Activated CD8-positive, alpha-beta memory T cell treated with anti-CD3 and anti-CD28 coated beads, Interleukin-2, amount 10 ng/mL, durations not matched to agents 7 days and 5 days (primary cell): ENCODE results near the gene CD200R1. TPM values are rescaled to one million over a fixed set of nuclear protein-coding genes. Genes with fewer than 3 reads are reported as not detected.

ENCODE experiments used
- ATAC-seq: fragments of 150-1000 bp; cut with Tn5 transposase; one replicate; pipeline ENCODE4 v1.10.0; 2021; ENCODE audit warnings: moderate library complexity
- CTCF ChIA-PET: fragments of 350-600 bp; sonication (Branson Sonifier 250); formaldehyde crosslinking; loops from one replicate; lab custom pipeline; 2021; ENCODE audit warnings: antibody characterized with exemption; lab: Charles Lee
- DNase-seq: peaks from one replicate; pipeline ENCODE4 v3.0.0-alpha.2; 2020
- H3K27ac Mint-ChIP-seq: one replicate; pipeline ENCODE4 v1.8.0; 2021; ENCODE audit warnings: mild to moderate bottlenecking, mixed read lengths
- H3K27me3 Mint-ChIP-seq: one replicate; pipeline ENCODE4 v1.8.0; 2021; ENCODE audit warnings: mixed read lengths
- H3K36me3 Mint-ChIP-seq: one replicate; pipeline ENCODE4 v1.8.0; 2021; ENCODE audit warnings: mild to moderate bottlenecking, mixed read lengths
- H3K4me1 Mint-ChIP-seq: one replicate; pipeline ENCODE4 v1.8.0; 2021; ENCODE audit warnings: mixed read lengths
- H3K4me3 Mint-ChIP-seq: one replicate; pipeline ENCODE4 v1.8.0; 2021; ENCODE audit warnings: mild to moderate bottlenecking, moderate library complexity, mixed read lengths
- H3K9me3 Mint-ChIP-seq: one replicate; pipeline ENCODE4 v1.8.0; 2022; ENCODE audit warnings: low read depth, mixed read lengths
- total RNA-seq, 2 experiments: library from RNA; stranded (reverse); gene quantifications; one replicate each; pipeline ENCODE4 v1.2.3, GENCODE V29; 2021

Gene CD200R1
- total RNA-seq, 2 experiments from 2014 or later = 9.5 to 11.7 TPM

DNA sequence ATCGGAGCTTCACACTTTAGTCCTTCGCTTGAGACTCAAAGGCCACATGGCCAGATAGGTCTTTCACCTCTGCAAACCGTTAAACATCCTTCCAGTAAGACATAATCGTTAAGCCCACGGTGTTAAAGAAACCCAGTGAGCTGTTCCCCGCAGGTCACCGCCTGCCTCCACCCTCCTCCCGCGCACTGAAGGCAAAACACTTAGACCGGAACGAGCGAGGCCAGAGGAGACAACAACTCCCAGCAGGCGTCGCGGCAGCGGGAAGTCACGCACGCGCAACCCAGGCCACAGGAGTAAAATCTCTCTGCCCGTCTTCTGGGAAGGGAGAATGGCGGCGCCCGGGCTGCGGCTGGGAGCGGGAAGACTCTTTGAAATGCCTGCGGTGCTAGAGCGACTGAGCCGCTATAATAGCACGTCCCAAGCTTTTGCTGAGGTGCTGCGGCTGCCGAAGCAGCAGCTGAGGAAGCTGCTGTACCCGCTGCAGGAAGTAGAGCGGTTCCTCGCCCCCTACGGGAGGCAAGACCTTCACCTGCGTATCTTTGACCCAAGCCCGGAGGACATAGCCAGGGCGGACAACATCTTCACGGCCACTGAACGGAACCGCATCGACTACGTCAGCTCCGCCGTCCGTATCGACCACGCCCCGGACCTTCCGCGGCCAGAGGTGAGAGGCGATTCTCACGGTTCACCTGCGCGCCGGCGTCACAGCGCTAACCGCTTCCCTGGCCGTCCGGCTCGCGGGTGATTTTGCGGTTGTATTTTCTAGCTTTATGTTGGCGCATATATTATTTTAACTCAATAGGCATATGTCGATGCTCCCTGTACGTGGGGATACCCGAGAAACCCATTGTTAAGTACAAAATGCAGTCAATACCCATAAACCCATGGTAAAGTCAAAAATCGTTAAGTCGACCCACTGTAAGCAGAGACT lies 16.0 kb upstream of the CD200R1 start, which contains the start of gene GTPBP8:
Gene GTPBP8 (plus strand): TSS at position 313 of the 931 bp plus-strand sequence. CDS start 16 bp downstream, at position 329.
- peak within 1 kb of the TSS; percentile 81 for H3K4me3 Mint-ChIP-seq
- peak within 1 kb of the TSS; percentile 93 for H3K27ac Mint-ChIP-seq
- peaks cover 10% of the 10 kb centered on the region for H3K36me3 Mint-ChIP-seq
- peak; percentile 93 for DNase-seq
- no peaks in the 10 kb centered on the region for H3K9me3 Mint-ChIP-seq
- ATAC-seq = peak; percentile 94
- H3K27me3 Mint-ChIP-seq = no peaks in the 10 kb centered on the region
- H3K4me1 Mint-ChIP-seq = peaks cover 63% of the 10 kb centered on the region
- CTCF ChIA-PET = interaction anchor here (0.7 to 4.3 kb wide), 14 partner anchors 8 to 409 kb away, joined by 3 to 24 read pairs (median 4); partner anchors contain the start of gene CD200R1

DNA sequence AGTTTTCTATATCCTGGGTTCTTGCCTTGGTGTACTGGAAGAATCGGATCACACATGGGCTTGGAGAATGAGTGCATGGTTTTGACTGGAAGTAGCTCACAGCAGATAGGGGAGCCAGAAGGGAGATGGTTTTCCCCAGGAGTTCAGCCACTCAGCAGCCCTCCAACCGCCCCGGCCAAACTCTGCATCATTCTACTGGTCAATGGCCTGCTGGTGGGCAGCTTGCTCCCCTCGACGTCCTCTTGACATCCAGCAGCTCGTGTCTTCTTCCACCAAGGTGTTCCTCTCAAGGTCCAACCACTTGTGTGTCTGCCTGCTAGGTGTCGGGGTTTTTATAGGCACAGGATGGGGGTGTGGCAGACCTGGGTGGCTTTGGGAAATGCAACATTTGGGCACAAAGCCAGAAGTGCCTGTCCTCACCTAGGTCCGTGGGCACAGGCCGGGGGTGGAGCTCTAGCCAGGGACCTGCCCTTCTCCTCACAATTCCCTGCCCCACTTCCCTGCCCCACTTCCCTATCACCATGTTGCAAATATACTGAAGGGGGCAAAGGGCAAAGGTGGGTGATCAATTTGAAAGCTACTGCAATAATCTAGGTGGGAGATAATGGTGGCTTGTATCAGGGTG lies 12.9 kb upstream of the CD200R1 start:
- Mint-ChIP-seq H3K9me3 (no peaks in the 10 kb centered on the region), H3K36me3 (no peaks in the 10 kb centered on the region), H3K27me3 (no peaks in the 10 kb centered on the region), H3K27ac (no peak overlapping the region), H3K4me1 (peaks cover 54% of the 10 kb centered on the region), H3K4me3 (no peak overlapping the region)
- CTCF ChIA-PET = interaction anchor here (0.8 to 1.9 kb wide), 3 partner anchors 9 to 251 kb away, joined by 3 to 13 read pairs (median 4); no protein-coding TSS in a partner anchor
- ATAC-seq (no peak), DNase-seq (no peak)

DNA sequence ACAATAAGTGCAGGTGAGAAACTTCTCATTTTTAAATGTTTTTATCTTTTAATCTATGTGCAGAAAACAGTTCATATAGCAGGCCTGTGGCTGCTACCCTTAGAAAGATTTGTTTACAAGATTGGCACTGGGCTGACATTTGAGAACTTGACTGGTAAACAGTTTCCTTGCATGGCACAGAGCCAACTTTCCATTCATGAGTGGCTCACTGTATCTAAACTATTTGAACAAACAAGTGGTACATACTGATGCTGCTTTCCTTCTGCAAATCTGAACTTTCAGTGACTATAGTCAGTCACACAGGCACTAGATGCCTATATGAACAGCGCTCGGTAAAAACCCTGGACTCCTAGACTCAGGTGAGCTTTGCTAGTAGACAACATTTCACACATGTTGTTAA lies 9.6 kb upstream of the CD200R1 start:
- Mint-ChIP-seq H3K4me3 (no peak overlapping the region), H3K27ac (no peak overlapping the region), H3K36me3 (no peaks in the 10 kb centered on the region), H3K9me3 (no peaks in the 10 kb centered on the region), H3K4me1 (peaks cover 39% of the 10 kb centered on the region), H3K27me3 (no peaks in the 10 kb centered on the region)
- DNase-seq (no peak), ATAC-seq (peak; percentile 23)
- CTCF ChIA-PET = interaction anchor here (1.4 to 1.6 kb wide), 2 partner anchors 250 to 342 kb away, joined by 4 to 8 read pairs; no protein-coding TSS in a partner anchor

DNA sequence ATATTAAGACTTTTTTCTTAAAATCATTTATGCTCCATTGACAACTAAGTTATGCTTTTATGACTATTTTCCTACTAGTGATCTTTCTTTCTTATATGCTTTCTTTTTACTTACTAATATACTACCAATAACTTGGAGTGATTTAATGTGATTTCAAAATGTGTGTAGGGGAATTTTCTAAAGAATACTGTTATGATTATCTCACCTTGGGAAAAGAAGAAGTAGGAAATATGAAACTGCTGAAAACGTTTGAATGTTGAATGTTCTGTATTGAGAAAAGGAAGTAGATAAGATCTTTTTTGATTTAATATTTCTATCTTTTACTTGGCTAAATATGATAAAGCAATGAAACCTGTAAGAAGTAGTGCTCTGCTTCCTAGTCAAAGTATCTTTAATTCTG lies 7.8 kb upstream of the CD200R1 start:
- Mint-ChIP-seq H3K4me3 (no peak overlapping the region), H3K27me3 (no peaks in the 10 kb centered on the region), H3K9me3 (no peaks in the 10 kb centered on the region), H3K27ac (no peak overlapping the region), H3K36me3 (no peaks in the 10 kb centered on the region), H3K4me1 (peaks cover 45% of the 10 kb centered on the region)
- CTCF ChIA-PET = interaction anchor here (6.3 kb wide), 1 partner anchor 248 kb away, joined by 61 read pairs; no protein-coding TSS in a partner anchor
- no peak for ATAC-seq
- DNase-seq = no peak

DNA sequence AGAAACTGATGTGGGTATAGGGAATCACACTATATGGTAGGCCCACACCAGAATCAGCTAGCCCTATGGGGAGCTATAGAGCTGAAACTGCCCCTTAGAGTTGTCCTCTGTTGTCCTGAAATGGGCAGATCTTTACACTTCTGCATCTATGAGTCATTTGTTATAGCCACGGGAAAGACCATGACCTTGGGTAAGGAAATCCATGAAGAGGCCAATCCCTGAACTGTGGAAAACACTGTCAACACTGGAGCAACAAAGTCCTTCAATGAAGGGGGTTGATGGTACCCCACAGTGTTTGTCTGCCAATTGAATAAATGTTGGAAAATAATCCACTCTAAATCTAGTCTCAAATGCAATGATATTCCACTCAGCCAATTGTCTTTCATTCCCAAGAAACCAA lies 5.2 kb upstream of the CD200R1 start:
- H3K4me1 Mint-ChIP-seq = peaks cover 57% of the 10 kb centered on the region
- no peak for ATAC-seq
- CTCF ChIA-PET = interaction anchor here (0.9 to 6.3 kb wide), 12 partner anchors 8 to 412 kb away, joined by 3 to 61 read pairs (median 8); partner anchors contain the start of gene GTPBP8

DNA sequence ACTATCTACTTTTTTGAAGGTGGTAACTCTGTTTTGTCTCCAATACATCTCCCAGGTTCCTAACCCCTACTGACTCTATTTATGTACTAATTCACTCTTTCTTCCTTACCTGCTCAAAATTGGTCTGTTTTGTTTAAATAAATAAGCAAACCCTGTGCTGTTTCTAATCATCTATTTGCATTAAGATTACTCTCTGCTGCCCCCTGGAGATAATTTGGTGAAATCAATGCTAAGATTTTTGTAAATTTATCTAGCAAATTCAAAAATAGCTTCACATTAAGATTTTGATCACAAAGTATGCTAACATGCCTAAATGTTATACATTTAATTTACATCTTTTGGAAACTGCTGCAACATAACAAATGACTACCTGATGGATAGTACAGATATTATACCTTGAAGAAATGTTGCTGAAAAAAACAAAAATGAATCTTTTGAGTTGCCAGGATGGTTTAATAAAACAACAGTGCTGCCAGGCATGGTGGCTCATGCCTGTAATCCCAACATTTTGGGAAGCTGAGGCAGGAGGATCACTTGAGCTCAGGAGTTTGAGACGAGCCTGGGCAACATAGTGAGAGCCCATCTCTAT lies 4.4 kb upstream of the CD200R1 start:
- no peaks in the 10 kb centered on the region for H3K9me3 Mint-ChIP-seq
- H3K27ac Mint-ChIP-seq = no peak overlapping the region
- no peak overlapping the region for H3K4me3 Mint-ChIP-seq
- H3K27me3 Mint-ChIP-seq = no peaks in the 10 kb centered on the region
- CTCF ChIA-PET = interaction anchor here (0.6 to 6.3 kb wide), 29 partner anchors 8 to 411 kb away, joined by 3 to 61 read pairs (median 5); partner anchors contain the start of gene GTPBP8
- peaks cover 53% of the 10 kb centered on the region for H3K4me1 Mint-ChIP-seq
- DNase-seq (no peak), ATAC-seq (no peak)
- peaks cover 2% of the 10 kb centered on the region for H3K36me3 Mint-ChIP-seq

More for the DNA sequence above, 5.2 kb upstream of the CD200R1 start:
- H3K27me3 Mint-ChIP-seq = no peaks in the 10 kb centered on the region
- no peak for DNase-seq
- H3K36me3 Mint-ChIP-seq = peaks cover 2% of the 10 kb centered on the region
- no peak overlapping the region for H3K4me3 Mint-ChIP-seq
- no peaks in the 10 kb centered on the region for H3K9me3 Mint-ChIP-seq
- no peak overlapping the region for H3K27ac Mint-ChIP-seq

DNA sequence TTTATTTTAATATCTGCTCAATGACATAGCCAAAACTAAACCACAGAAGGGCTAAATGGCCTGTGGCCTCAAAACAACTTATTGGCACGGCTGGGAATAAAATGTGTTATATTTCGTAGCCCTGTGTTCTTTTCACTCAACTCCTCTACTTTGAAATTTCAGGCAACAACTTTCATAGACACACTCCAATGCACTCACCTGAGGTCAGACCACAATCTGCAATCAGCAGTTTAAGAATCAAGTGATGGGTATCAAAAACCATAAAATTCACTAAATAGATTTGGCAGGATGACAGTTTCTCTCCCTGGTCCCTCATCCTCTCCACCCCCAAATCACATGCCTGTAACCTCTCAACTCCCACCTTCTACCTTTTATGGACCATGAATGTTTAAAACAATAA lies 2.0 kb upstream of the CD200R1 start:
- DNase-seq = no peak
- H3K4me3 Mint-ChIP-seq = no peak overlapping the region
- H3K9me3 Mint-ChIP-seq = no peaks in the 10 kb centered on the region
- CTCF ChIA-PET = interaction anchor here (2.1 to 6.4 kb wide), 3 partner anchors 239 to 333 kb away, joined by 6 to 73 read pairs (median 43); no protein-coding TSS in a partner anchor
- H3K36me3 Mint-ChIP-seq = peaks cover 5% of the 10 kb centered on the region
- H3K27me3 Mint-ChIP-seq = no peaks in the 10 kb centered on the region
- no peak overlapping the region for H3K27ac Mint-ChIP-seq
- no peak for ATAC-seq
- peaks cover 56% of the 10 kb centered on the region for H3K4me1 Mint-ChIP-seq

DNA sequence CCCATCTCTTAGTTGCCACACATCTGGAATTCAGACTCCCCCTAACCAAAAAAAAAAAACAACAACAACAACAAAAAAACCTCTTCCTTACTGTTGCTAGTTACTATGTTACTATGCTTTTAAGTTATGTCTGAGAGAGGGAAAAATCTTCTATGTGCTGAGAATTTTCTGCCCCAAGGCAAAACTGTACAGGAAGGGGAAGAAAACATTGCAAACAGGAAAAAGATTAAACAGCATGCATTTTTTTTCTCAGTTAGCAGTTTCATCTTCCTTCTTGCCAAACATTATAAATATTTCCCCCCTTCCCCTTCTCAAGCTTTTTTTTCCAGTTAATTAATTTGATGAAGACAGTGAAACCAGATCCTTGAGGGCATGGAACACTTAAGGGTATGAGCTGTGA lies 1.1 kb upstream of the CD200R1 start:
- H3K4me3 Mint-ChIP-seq = peak overlapping the region; percentile 8
- H3K4me1 Mint-ChIP-seq = peaks cover 62% of the 10 kb centered on the region
- H3K27me3 Mint-ChIP-seq = no peaks in the 10 kb centered on the region
- peak overlapping the region; percentile 90 for H3K27ac Mint-ChIP-seq
- DNase-seq (no peak), ATAC-seq (no peak)
- H3K9me3 Mint-ChIP-seq = no peaks in the 10 kb centered on the region
- peaks cover 8% of the 10 kb centered on the region for H3K36me3 Mint-ChIP-seq
- CTCF ChIA-PET = interaction anchor here (0.6 to 6.4 kb wide), 4 partner anchors 38 to 332 kb away, joined by 3 to 73 read pairs (median 24); no protein-coding TSS in a partner anchor

DNA sequence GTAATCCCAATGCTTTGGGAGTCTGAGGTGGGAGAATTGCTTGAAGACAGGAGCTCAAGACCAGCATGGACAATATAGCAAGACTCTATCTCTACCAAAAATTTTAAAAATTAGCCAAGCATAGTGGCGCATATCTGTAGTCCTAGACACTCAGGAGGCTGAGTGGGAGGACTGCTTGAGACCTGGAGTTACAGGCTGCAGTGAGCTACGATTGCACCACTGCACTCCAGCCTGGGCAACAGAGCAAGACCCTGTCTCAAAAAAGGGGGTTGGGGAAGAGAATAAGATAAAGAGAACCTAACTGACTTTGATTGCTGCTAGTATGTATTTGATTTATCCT lies 755 bp downstream of the CD200R1 start:
- no peaks in the 10 kb centered on the region for H3K27me3 Mint-ChIP-seq
- DNase-seq = no peak
- H3K36me3 Mint-ChIP-seq = peaks cover 14% of the 10 kb centered on the region
- H3K4me3 Mint-ChIP-seq = peak overlapping the region; percentile 87
- CTCF ChIA-PET = interaction anchor here (1.1 to 6.4 kb wide), 9 partner anchors 13 to 330 kb away, joined by 3 to 73 read pairs (median 4); partner anchors contain the start of gene GTPBP8
- peaks cover 69% of the 10 kb centered on the region for H3K4me1 Mint-ChIP-seq
- ATAC-seq = peak; percentile 32
- peak overlapping the region; percentile 90 for H3K27ac Mint-ChIP-seq
- no peaks in the 10 kb centered on the region for H3K9me3 Mint-ChIP-seq

DNA sequence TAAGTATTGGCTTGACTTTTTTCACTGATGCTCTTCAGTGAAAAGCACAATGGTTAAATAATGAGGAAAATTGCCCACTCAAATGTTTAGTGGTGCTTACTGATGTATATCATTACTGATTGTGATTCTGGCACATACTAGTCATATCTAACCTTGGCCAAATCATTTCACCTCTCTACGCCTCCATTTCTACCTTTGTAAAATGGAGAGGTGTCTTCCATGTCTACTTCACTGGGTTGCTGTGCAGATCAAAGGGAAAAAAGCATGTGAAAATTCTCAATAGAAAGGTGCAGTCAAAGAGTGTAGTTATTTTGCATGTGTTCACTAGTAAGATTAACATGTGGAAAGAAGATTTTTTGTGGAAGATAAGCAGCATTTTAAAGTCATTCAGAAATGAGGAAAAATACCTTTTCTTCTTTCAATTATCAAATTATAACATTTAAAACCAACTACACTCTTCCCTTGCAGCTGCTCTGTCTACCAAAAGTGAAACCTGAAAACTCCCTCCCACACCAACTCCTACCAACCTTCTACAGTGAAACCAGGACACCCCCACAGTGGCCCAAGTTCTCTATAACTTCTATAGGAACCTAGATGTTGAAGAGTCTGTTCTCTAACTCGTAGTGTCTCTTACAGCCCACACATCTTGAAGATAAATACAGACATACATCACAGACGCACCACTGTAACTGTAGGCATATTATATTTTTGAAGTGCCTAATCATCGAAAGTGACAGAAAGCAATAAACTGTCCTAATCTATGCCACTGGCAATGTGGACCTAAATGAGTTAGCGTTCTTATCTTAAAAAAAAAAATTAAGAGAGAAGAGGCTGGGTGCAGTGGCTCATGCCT lies 1.4 kb downstream of the CD200R1 start:
- CTCF ChIA-PET = interaction anchor here (1.0 to 6.4 kb wide), 9 partner anchors 14 to 330 kb away, joined by 3 to 73 read pairs (median 3); partner anchors contain the start of gene GTPBP8
- Mint-ChIP-seq H3K4me3 (peak overlapping the region; percentile 87), H3K27me3 (no peaks in the 10 kb centered on the region), H3K36me3 (peaks cover 16% of the 10 kb centered on the region), H3K9me3 (no peaks in the 10 kb centered on the region), H3K4me1 (peaks cover 70% of the 10 kb centered on the region), H3K27ac (peak overlapping the region; percentile 90)
- DNase-seq (peak; percentile 66), ATAC-seq (peak; percentile 78)

DNA sequence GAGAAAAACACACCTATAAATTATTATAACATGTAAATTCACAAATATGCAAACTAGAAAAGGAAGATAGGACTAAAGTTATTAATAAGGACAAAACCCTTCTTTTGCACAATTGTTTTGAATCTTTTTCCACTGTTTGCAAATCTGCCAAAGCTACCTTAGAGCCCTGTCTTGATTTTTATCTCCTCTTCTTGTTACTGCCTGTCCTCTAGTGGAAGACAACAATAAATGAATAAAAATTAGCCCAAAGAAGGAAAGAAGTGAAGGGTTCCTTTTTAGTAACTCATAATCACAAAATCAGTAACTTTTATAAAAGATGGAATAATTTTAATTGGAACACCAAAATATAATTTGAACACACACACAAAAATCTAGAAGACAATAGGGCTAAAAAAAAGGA lies 2.7 kb downstream of the CD200R1 start:
- ATAC-seq (no peak), DNase-seq (no peak)
- peaks cover 67% of the 10 kb centered on the region for H3K4me1 Mint-ChIP-seq
- no peaks in the 10 kb centered on the region for H3K9me3 Mint-ChIP-seq
- CTCF ChIA-PET = interaction anchor here (1.5 to 6.4 kb wide), 2 partner anchors 237 to 329 kb away, joined by 10 to 73 read pairs; no protein-coding TSS in a partner anchor
- no peaks in the 10 kb centered on the region for H3K27me3 Mint-ChIP-seq
- H3K36me3 Mint-ChIP-seq = peaks cover 19% of the 10 kb centered on the region
- H3K27ac Mint-ChIP-seq = no peak overlapping the region
- H3K4me3 Mint-ChIP-seq = peak overlapping the region; percentile 87

DNA sequence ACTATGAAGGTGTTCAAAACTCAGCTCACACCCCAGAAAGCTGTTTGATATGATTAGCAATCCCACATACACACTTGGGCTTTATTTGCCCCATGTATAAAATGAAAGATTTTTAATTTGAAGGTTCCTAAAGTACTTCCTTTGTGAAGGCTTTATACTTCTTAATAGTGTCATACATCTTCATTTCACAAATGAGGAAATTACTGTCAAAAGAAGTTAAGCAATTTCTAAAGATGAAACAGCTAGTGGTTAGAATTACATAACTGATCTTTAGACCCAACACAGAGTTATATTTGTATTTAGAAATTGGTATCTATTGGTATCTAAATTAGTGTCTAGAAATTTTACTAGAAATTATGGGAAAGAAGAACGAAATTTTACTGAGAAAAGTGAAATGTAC lies 7.1 kb downstream of the CD200R1 start:
- Mint-ChIP-seq H3K9me3 (peaks cover 17% of the 10 kb centered on the region), H3K27ac (no peak overlapping the region), H3K4me3 (no peak overlapping the region), H3K27me3 (no peaks in the 10 kb centered on the region), H3K36me3 (peaks cover 56% of the 10 kb centered on the region), H3K4me1 (peaks cover 40% of the 10 kb centered on the region)
- DNase-seq = no peak
- CTCF ChIA-PET = interaction anchor here (1.7 kb wide), 1 partner anchor 326 kb away, joined by 3 read pairs; no protein-coding TSS in a partner anchor
- no peak for ATAC-seq
